Liver (tissue), 3 donors: ENCODE measurements around the gene HCK.

Experiments
- CTCF ChIP-seq: fragments of 150-350 bp; IDR thresholded peaks from 2 replicates; pipeline ENCODE4 v1.5.1; 2017; ENCODE audit warnings: improper control_type of control experiment, low read depth, low read length; ENCODE audit not compliant: missing input control
- EGR1 ChIP-seq, 2 donors: IDR thresholded peaks; 2 replicates each; pipeline ENCODE4 v1.6.1; 2016 to 2018; ENCODE audit warnings: antibody characterized with exemption in 2 of 2, low read depth in 2 of 2
- FOXA1 ChIP-seq: IDR thresholded peaks from 2 replicates; pipeline ENCODE4 v1.6.1; 2016; ENCODE audit warnings: antibody characterized with exemption
- GABPA ChIP-seq, 2 donors: IDR thresholded peaks in 1 of 2; conservative IDR thresholded peaks in 1 of 2; 2 replicates each; pipeline ENCODE4 v1.6.1; 2016; ENCODE audit warnings: antibody characterized with exemption in 2 of 2, mild to moderate bottlenecking in 1 of 2, moderate library complexity in 1 of 2
- RAD21 ChIP-seq, 2 donors: IDR thresholded peaks; 2 replicates each; pipeline ENCODE4 v1.6.1; 2016; ENCODE audit warnings: antibody characterized with exemption in 2 of 2, mild to moderate bottlenecking in 2 of 2
- SP1 ChIP-seq: IDR thresholded peaks from 2 replicates; pipeline ENCODE4 v1.6.1; 2018; ENCODE audit warnings: antibody characterized with exemption, mild to moderate bottlenecking
- ZBTB33 ChIP-seq: IDR thresholded peaks from 2 replicates; pipeline ENCODE4 v1.6.1; 2016; ENCODE audit warnings: antibody characterized with exemption
- donor health status: healthy.
- donor health status: healthy.

GRCh38 chr20:32050851-32051556 lies 1.0 kb upstream of the HCK start:
- TF ChIP-seq ZBTB33 (no peak), CTCF (no peak), RAD21 (IDR thresholded peaks at IDR 0.05) (no peak), EGR1 (IDR thresholded peaks at IDR 0.05; ENCODE audit: low read depth in 2 of 2) (no peak), FOXA1 (no peak), SP1 (no peak), GABPA (IDR thresholded peaks at IDR 0.05 in 1 of 2, conservative IDR thresholded peaks at IDR 0.05 in 1 of 2) (no peak)
